HEK293 (cell line): Measurements from ENCODE around the gene TTLL10.

ENCODE experiments used
- CTCF ChIA-PET: fragments of 350-600 bp; formaldehyde crosslinking; extraction: SDS; loops from one replicate; lab custom pipeline; 2021; ENCODE audit warnings: antibody characterized with exemption; lab: Yijun Ruan, JAX
- POLR2A ChIA-PET: fragments of 300-600 bp; formaldehyde crosslinking; extraction: SDS; loops from one replicate; lab custom pipeline; 2020; ENCODE audit warnings: antibody characterized with exemption, inconsistent platforms; lab: Yijun Ruan, JAX
- H3K27ac ChIP-seq: fragments of 200-500 bp; sonication (Bioruptor generic); 2 replicates; pipeline ENCODE4 v1.5.1; 2014; ENCODE audit warnings: low read depth, low read length, control low read depth, inconsistent platforms; ENCODE audit errors: extremely low read depth
- H3K36me3 ChIP-seq, 2 experiments: fragments of 200-500 bp in 1 of 2; sonication (Bioruptor generic) in 1 of 2; 1 replicate in 1 of 2; 2 replicates in 1 of 2; pipeline ENCODE4 v1.5.1; 2014 to 2017; ENCODE audit warnings: inconsistent platforms in 2 of 2, low read length in 2 of 2; ENCODE audit not compliant: control insufficient read depth in 2 of 2, insufficient read depth in 1 of 2
- H3K4me1 ChIP-seq: fragments of 200-500 bp; sonication (Bioruptor generic); 2 replicates; pipeline ENCODE4 v1.5.1; 2014; ENCODE audit warnings: mild to moderate bottlenecking, low read length, inconsistent platforms; ENCODE audit not compliant: control insufficient read depth, insufficient read depth
- H3K4me3 ChIP-seq: 2 replicates; pipeline ENCODE4 v1.5.1; 2011; ENCODE audit warnings: low read depth, mild to moderate bottlenecking, control low read depth, low read length, moderate library complexity
- H3K9me3 ChIP-seq: fragments of 200-500 bp; sonication (Bioruptor generic); 2 replicates; pipeline ENCODE4 v1.5.1; 2014; ENCODE audit warnings: low read depth, low read length, inconsistent platforms; ENCODE audit not compliant: control insufficient read depth, insufficient read depth
- AEBP2 ChIP-seq: fragments of 450-650 bp; formaldehyde crosslinking; IDR thresholded peaks from 2 replicates; pipeline ENCODE4 v1.5.1; 2016; ENCODE audit warnings: missing biosample characterization, missing genetic modification characterization, borderline replicate concordance
- PBX3 ChIP-seq: sonication (generic); formaldehyde crosslinking; IDR thresholded peaks from 2 replicates; pipeline ENCODE4 v1.8.1; 2022; ENCODE audit warnings: mild to moderate bottlenecking, moderate library complexity, missing genetic modification reagents
- ZBTB10 ChIP-seq: fragments of 450-650 bp; formaldehyde crosslinking; IDR thresholded peaks from 2 replicates; pipeline ENCODE4 v1.5.1; 2016; ENCODE audit warnings: missing biosample characterization, missing genetic modification characterization
- ZBTB20 ChIP-seq: fragments of 450-650 bp; formaldehyde crosslinking; IDR thresholded peaks from 2 replicates; pipeline ENCODE4 v1.5.1; 2016; ENCODE audit warnings: missing biosample characterization, missing genetic modification characterization
- ZNF133 ChIP-seq: fragments of 450-650 bp; formaldehyde crosslinking; IDR thresholded peaks from 2 replicates; pipeline ENCODE4 v1.5.1; 2016; ENCODE audit warnings: missing biosample characterization, missing genetic modification characterization
- ZNF157 ChIP-seq: fragments of 450-650 bp; formaldehyde crosslinking; IDR thresholded peaks from 2 replicates; pipeline ENCODE4 v1.5.1; 2016; ENCODE audit warnings: missing biosample characterization, missing genetic modification characterization
- ZNF23 ChIP-seq: fragments of 450-650 bp; formaldehyde crosslinking; IDR thresholded peaks from 2 replicates; pipeline ENCODE4 v1.5.1; 2016; ENCODE audit warnings: missing biosample characterization, missing genetic modification characterization, borderline replicate concordance
- ZNF266 ChIP-seq: fragments of 450-650 bp; formaldehyde crosslinking; IDR thresholded peaks from 2 replicates; pipeline ENCODE4 v1.5.1; 2016; ENCODE audit warnings: missing biosample characterization, missing genetic modification characterization, low read depth
- ZNF280C ChIP-seq: fragments of 450-650 bp; formaldehyde crosslinking; IDR thresholded peaks from 2 replicates; pipeline ENCODE4 v1.5.1; 2016; ENCODE audit warnings: missing biosample characterization, missing genetic modification characterization
- ZNF280D ChIP-seq: fragments of 450-650 bp; formaldehyde crosslinking; IDR thresholded peaks from 2 replicates; pipeline ENCODE4 v1.5.1; 2016; ENCODE audit warnings: missing biosample characterization, missing genetic modification characterization
- ZNF501 ChIP-seq: fragments of 450-650 bp; formaldehyde crosslinking; IDR thresholded peaks from 2 replicates; pipeline ENCODE4 v1.5.1; 2016; ENCODE audit warnings: missing biosample characterization, missing genetic modification characterization
- ZNF518A ChIP-seq: fragments of 450-650 bp; formaldehyde crosslinking; conservative IDR thresholded peaks from 2 replicates; pipeline ENCODE4 v1.5.1; 2016; ENCODE audit warnings: low read depth, missing biosample characterization, missing genetic modification characterization
- ZNF558 ChIP-seq: fragments of 450-650 bp; formaldehyde crosslinking; IDR thresholded peaks from 2 replicates; pipeline ENCODE4 v1.5.1; 2016; ENCODE audit warnings: missing biosample characterization, missing genetic modification characterization
- ZNF658 ChIP-seq: fragments of 450-650 bp; formaldehyde crosslinking; IDR thresholded peaks from 2 replicates; pipeline ENCODE4; 2016; ENCODE audit warnings: missing biosample characterization, missing genetic modification characterization
- ZNF664 ChIP-seq: fragments of 450-650 bp; formaldehyde crosslinking; IDR thresholded peaks from 2 replicates; pipeline ENCODE4 v1.5.1; 2016; ENCODE audit warnings: missing biosample characterization, missing genetic modification characterization
- ZNF670 ChIP-seq: fragments of 450-650 bp; formaldehyde crosslinking; IDR thresholded peaks from 2 replicates; pipeline ENCODE4 v1.5.1; 2016; ENCODE audit warnings: missing biosample characterization, missing genetic modification characterization, low read depth
- ZNF843 ChIP-seq: fragments of 450-650 bp; formaldehyde crosslinking; IDR thresholded peaks from 2 replicates; pipeline ENCODE4 v1.5.1; 2016; ENCODE audit warnings: missing biosample characterization, missing genetic modification characterization

The TTLL10 gene

GRCh38 chr1:1196431-1197187, 22.9 kb downstream of the TTLL10 start:
- Histone ChIP-seq H3K4me1 (no peaks in the 10 kb centered on the region), H3K36me3 (no peaks in the 10 kb centered on the region), H3K4me3 (no peak overlapping the region), H3K27ac (no peak overlapping the region), H3K9me3 (no peaks in the 10 kb centered on the region)
- TF ChIP-seq ZNF133 (tag by site-specific recombination) (no peak), ZNF501 (no peak), ZNF670 (tag by site-specific recombination) (no peak), ZNF558 (tag by site-specific recombination) (no peak), ZNF23 (tag by site-specific recombination) (no peak), ZNF157 (no peak), ZBTB10 (tag by site-specific recombination) (no peak), AEBP2 (no peak)
- ChIA-PET CTCF (no interaction called here), POLR2A (no interaction called here)

GRCh38 chr1:1197188-1197500, 23.5 kb downstream of the TTLL10 start:
- POLR2A ChIA-PET = no interaction called here
- Histone ChIP-seq H3K27ac (no peak overlapping the region), H3K9me3 (no peaks in the 10 kb centered on the region), H3K36me3 (no peaks in the 10 kb centered on the region), H3K4me3 (no peak overlapping the region), H3K4me1 (no peaks in the 10 kb centered on the region)
- CTCF ChIA-PET = no interaction called here
- no peak for TF ChIP-seq ZNF157
- TF ChIP-seq PBX3 = no peak
- no peak for TF ChIP-seq ZNF266 (tag by site-specific recombination)
- no peak for TF ChIP-seq ZNF518A (tag by site-specific recombination)
- no peak for TF ChIP-seq ZNF501
- TF ChIP-seq ZBTB20 (tag by site-specific recombination) = no peak
- no peak for TF ChIP-seq ZNF280D (tag by site-specific recombination)
- TF ChIP-seq ZNF280C (tag by site-specific recombination) = no peak
- no peak for TF ChIP-seq ZNF658 (tag by site-specific recombination)
- no peak for TF ChIP-seq ZNF664
- TF ChIP-seq ZNF843 (tag by site-specific recombination) = no peak
